Neural cell (in vitro differentiated cells): ENCODE data around the gene RUNX1. TPM values are rescaled to one million over a fixed set of nuclear protein-coding genes. Genes with fewer than 3 reads are reported as not detected.

Experiments used
- H2AFZ ChIP-seq: fragments of 200-600, 300-800 bp; sonication (generic), shearing (Covaris generic); 2 replicates; pipeline ENCODE4 v1.6.0; 2014; ENCODE audit warnings: low read depth, mild to moderate bottlenecking, antibody characterized with exemption, low read length, moderate library complexity
- H3F3A ChIP-seq: fragments of 200-600 bp; shearing (Covaris generic); 2 replicates; pipeline ENCODE4 v1.6.1; 2016; ENCODE audit warnings: mild to moderate bottlenecking, moderate library complexity, mixed read lengths, antibody characterized with exemption, low read length; ENCODE audit not compliant: insufficient read depth, poor library complexity, severe bottlenecking
- H3K27ac ChIP-seq: fragments of 200-600, 300-800 bp; sonication (generic), shearing (Covaris generic); 2 replicates; pipeline ENCODE4 v1.5.1; 2014; ENCODE audit warnings: mild to moderate bottlenecking, low read length, moderate library complexity
- H3K27me3 ChIP-seq: fragments of 300-800, 200-600 bp; sonication (generic), shearing (Covaris generic); 2 replicates; pipeline ENCODE4 v1.6.0; 2014; ENCODE audit warnings: mild to moderate bottlenecking, low read depth, low read length, moderate library complexity; ENCODE audit not compliant: insufficient read depth
- H3K36me3 ChIP-seq: fragments of 300-800, 200-600 bp; sonication (generic), shearing (Covaris generic); 2 replicates; pipeline ENCODE4 v1.5.1; 2014; ENCODE audit warnings: mild to moderate bottlenecking, antibody characterized with exemption, low read length, moderate library complexity; ENCODE audit not compliant: insufficient read depth
- H3K4me2 ChIP-seq: fragments of 300-800, 200-600 bp; sonication (generic), shearing (Covaris generic); 2 replicates; pipeline ENCODE4 v1.6.0; 2014; ENCODE audit warnings: mild to moderate bottlenecking, low read length
- H3K4me3 ChIP-seq: fragments of 300-800, 200-600 bp; sonication (generic), shearing (Covaris generic); 2 replicates; pipeline ENCODE4 v1.5.1; 2014; ENCODE audit warnings: mild to moderate bottlenecking, low read length, moderate library complexity
- H3K79me2 ChIP-seq: fragments of 200-600 bp; shearing (Covaris generic); replicated peaks from 2 replicates; pipeline ENCODE4 v1.6.0; 2014; ENCODE audit warnings: mild to moderate bottlenecking, low read length, moderate library complexity; ENCODE audit not compliant: insufficient read depth
- H3K9ac ChIP-seq: fragments of 300-800, 200-600 bp; sonication (generic), shearing (Covaris generic); 2 replicates; pipeline ENCODE4 v1.6.1; 2016; ENCODE audit warnings: mild to moderate bottlenecking, low read length, mixed read lengths
- H3K9me2 ChIP-seq: fragments of 200-600 bp; shearing (Covaris generic); 2 replicates; pipeline ENCODE4 v1.6.1; 2016; ENCODE audit warnings: mild to moderate bottlenecking, low read length, mixed read lengths; ENCODE audit not compliant: insufficient read depth
- H3K9me3 ChIP-seq: fragments of 200-600, 300-800 bp; sonication (generic), shearing (Covaris generic); 2 replicates; pipeline ENCODE4 v1.6.1; 2016; ENCODE audit warnings: mild to moderate bottlenecking, mixed run types, low read length, moderate library complexity, mixed read lengths
- H4K20me1 ChIP-seq: fragments of 200-600 bp; shearing (Covaris generic); 2 replicates; pipeline ENCODE4 v1.6.1; 2016; ENCODE audit warnings: mild to moderate bottlenecking, mixed run types; ENCODE audit not compliant: insufficient read depth
- CTCF ChIP-seq: fragments of 450-650 bp; IDR thresholded peaks from 2 replicates; pipeline ENCODE4 v1.5.1; 2014; ENCODE audit warnings: antibody characterized with exemption, mild to moderate bottlenecking, moderate library complexity; ENCODE audit not compliant: poor library complexity, severe bottlenecking
- EP300 ChIP-seq: fragments of 450-650 bp; conservative IDR thresholded peaks from 2 replicates; pipeline ENCODE4 v1.6.1; 2014; ENCODE audit warnings: antibody characterized with exemption, mild to moderate bottlenecking, moderate library complexity; ENCODE audit not compliant: poor library complexity, severe bottlenecking
- EZH2 ChIP-seq: fragments of 200-600, 300-800 bp; shearing (Covaris generic), sonication (generic); IDR thresholded peaks from 2 replicates; pipeline ENCODE4 v1.6.1; 2014; ENCODE audit warnings: antibody characterized with exemption, low read length, borderline replicate concordance, mild to moderate bottlenecking; ENCODE audit not compliant: insufficient read depth, poor library complexity, severe bottlenecking
- MXI1 ChIP-seq: fragments of 450-650 bp; conservative IDR thresholded peaks from 2 replicates; pipeline ENCODE4 v1.6.1; 2014; ENCODE audit warnings: antibody characterized with exemption, mild to moderate bottlenecking; ENCODE audit not compliant: poor library complexity, severe bottlenecking
- POLR2AphosphoS5 ChIP-seq: IDR thresholded peaks from 2 replicates; pipeline ENCODE4 v1.6.1; 2012
- RAD21 ChIP-seq: fragments of 450-650 bp; conservative IDR thresholded peaks from 2 replicates; pipeline ENCODE4 v1.6.1; 2014; ENCODE audit warnings: antibody characterized with exemption, mild to moderate bottlenecking, moderate library complexity
- REST ChIP-seq: IDR thresholded peaks from 2 replicates; pipeline ENCODE4 v1.6.1; 2012; ENCODE audit warnings: borderline replicate concordance
- SMC3 ChIP-seq: fragments of 450-650 bp; conservative IDR thresholded peaks from 2 replicates; pipeline ENCODE4 v1.6.1; 2014; ENCODE audit warnings: antibody characterized with exemption, mild to moderate bottlenecking, moderate library complexity; ENCODE audit not compliant: poor library complexity
- TAF1 ChIP-seq: IDR thresholded peaks from 2 replicates; pipeline ENCODE4 v1.6.1; 2012; ENCODE audit warnings: low read depth
- polyA plus RNA-seq: library from polyadenylated mRNA; depleted of rRNA; stranded (reverse); fragments of >200 nt; gene quantifications from 2 replicates; pipeline ENCODE4 v1.2.3, GENCODE V29; 2014

Gene RUNX1
- polyA plus RNA-seq, 1 donor from 2014 or later = not detected

- Histone ChIP-seq H3K27me3 (no peaks in the 10 kb centered on the region), H3K4me2 (no peak overlapping the region), H3K27ac (no peak overlapping the region), H3K79me2 (no peaks in the 10 kb centered on the region), H3K9me2 (no peaks in the 10 kb centered on the region), H3K9me3 (no peaks in the 10 kb centered on the region), H3K36me3 (no peaks in the 10 kb centered on the region), H4K20me1 (no peaks in the 10 kb centered on the region), H3K9ac (no peak overlapping the region), H3F3A (no peaks in the 10 kb centered on the region), H2AFZ (no peak overlapping the region), H3K4me3 (no peak overlapping the region)
- no peak for TF ChIP-seq RAD21
- TF ChIP-seq CTCF = no peak
- TF ChIP-seq POLR2AphosphoS5 = no peak
- TF ChIP-seq TAF1 = no peak
- TF ChIP-seq EZH2 = no peak
- TF ChIP-seq REST = no peak
- TF ChIP-seq EP300 = no peak
- no peak for TF ChIP-seq SMC3
- TF ChIP-seq MXI1 = no peak
Observed at GRCh38 chr21:34869545-34869944, 179.6 kb downstream of the RUNX1 start.

- Histone ChIP-seq H3K4me2 (no peak overlapping the region), H3K79me2 (no peaks in the 10 kb centered on the region), H4K20me1 (no peaks in the 10 kb centered on the region), H3K9me2 (no peaks in the 10 kb centered on the region), H3K4me3 (no peak overlapping the region), H3K9ac (no peak overlapping the region), H3K27me3 (no peaks in the 10 kb centered on the region), H2AFZ (no peak overlapping the region), H3F3A (no peaks in the 10 kb centered on the region), H3K36me3 (no peaks in the 10 kb centered on the region), H3K27ac (no peak overlapping the region), H3K9me3 (no peaks in the 10 kb centered on the region)
- TF ChIP-seq EP300 (no peak), RAD21 (no peak), REST (no peak), SMC3 (no peak), EZH2 (no peak), TAF1 (no peak), MXI1 (no peak), CTCF (no peak), POLR2AphosphoS5 (no peak)
Observed at GRCh38 chr21:34867785-34868184, 181.3 kb downstream of the RUNX1 start.
